Measurements from ENCODE around the gene CPEB2.
"Not testable (repeated sequence)": the region's sequence is repeated elsewhere in the genome, so short reads cannot be mapped to it uniquely, and the experiment has no call there.

Gene CPEB2

DNA sequence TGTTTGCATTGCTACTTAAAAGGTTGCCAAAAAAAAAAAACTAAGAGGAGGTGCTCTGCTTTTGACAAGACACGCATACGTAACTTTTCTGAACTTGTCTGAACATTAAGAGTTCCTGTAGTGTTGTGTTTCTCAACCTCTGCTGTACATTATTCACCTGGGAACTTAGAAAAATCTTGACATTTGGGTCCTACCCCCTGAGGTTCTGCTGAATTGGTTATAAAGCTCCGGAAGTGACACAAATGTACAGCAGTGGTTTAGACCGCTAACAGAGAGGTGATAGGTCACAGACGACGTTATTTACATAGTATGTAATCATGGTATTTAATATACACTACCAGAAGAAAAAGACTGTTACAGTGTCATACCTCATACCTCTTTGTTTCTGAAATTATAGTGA lies 61.1 kb downstream of the CPEB2 start:
- DNase-seq: no peak

GRCh38 chr4:15065516-15065915 lies 63.2 kb downstream of the CPEB2 start:
- no peak for DNase-seq

DNA sequence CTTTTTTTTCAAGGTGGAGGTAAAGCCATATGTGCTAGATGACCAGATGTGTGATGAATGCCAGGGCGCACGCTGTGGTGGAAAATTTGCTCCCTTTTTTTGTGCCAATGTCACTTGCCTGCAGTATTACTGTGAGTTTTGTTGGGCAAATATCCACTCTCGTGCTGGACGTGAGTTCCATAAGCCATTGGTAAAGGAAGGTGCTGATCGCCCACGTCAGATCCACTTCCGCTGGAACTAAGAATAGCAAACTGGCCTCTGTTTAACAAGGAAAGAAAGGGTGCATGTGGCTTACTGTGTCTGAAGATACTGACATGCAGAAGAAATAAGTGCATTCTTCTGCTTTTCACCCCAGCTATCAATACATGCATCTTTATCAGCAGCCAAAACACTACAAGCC lies 63.9 kb downstream of the CPEB2 start:
- DNase-seq: no peak

DNA sequence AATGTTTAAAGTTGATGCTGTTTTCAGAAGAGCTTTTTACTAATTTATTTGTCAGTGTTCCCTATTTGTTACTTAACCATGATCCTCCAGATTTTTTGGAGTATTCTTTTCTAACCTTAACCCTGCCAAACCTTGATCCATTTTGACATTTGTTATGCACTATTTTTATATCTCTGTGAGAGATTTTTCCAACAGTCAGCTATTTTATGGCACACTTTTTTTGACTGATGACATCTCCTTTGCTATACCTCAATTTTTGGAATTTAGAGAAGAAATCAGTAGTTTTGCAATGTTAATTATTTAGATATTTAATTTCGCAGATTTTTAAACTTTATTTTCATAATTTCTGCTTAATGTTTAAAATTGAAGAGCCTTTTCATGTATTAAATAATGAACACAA lies 66.0 kb downstream of the CPEB2 start:
- no peak for DNase-seq

- DNase-seq: no peak
These were observed 73.6 kb downstream of the CPEB2 start for GRCh38 chr4:15075875-15076274.

GRCh38 chr4:15077969-15078368 lies 75.7 kb downstream of the CPEB2 start:
- DNase-seq: no peak

- no peak for DNase-seq
These were observed 76.7 kb downstream of the CPEB2 start for GRCh38 chr4:15078682-15079642.

- DNase-seq: no peak
These were observed 82.5 kb downstream of the CPEB2 start for GRCh38 chr4:15084780-15085179.

GRCh38 chr4:15085762-15086161 lies 83.5 kb downstream of the CPEB2 start:
- DNase-seq: not testable (repeated sequence)

DNA sequence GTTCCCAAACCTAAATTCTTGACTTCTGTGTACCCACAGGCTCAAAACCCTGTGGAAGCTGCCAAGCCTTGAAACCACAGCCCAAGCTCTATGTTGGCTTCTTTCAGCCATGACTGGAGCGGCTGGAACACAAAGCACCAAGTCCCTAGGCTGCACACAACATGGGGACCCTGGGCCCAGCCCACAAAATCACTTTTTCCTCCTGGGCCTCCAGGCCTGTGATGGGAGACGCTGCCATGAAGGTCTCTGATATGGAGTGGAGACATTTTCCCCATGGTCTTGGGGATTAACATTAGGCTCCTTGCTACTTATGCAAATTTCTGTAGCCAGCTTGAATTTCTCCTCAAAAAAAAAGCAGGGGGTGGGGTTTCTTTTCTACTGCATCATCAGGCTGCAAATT lies 84.0 kb downstream of the CPEB2 start:
- DNase-seq: not testable (repeated sequence)

DNA sequence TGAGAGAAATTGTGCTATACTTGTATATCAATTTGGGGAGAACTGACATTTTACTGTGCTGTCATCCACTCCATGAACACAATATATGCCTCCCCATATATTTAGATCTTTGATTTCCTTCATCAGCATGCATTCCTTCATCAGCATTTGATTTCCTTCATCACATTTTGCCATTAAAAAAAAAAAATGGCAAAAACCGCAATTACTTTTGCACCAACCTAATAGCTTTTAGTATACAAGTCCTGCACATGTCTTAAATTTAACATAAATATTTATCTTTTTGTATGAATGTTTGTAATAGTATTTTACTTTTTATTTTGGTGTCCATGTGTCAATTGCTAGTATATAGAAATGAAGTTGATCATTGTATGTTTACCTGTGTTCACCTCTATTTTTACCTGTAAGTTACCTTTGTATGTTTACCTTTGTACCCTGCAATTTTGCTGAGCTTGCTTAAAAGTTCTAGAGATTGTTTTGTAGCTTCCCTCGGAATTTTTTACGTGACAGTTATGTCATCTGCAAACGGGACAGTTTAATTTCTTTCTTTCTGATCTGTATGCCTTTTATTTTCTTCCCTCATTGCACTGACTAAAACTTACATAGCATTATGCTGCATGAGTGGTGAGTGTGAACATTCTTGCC lies 86.2 kb downstream of the CPEB2 start:
- DNase-seq: no peak

DNA sequence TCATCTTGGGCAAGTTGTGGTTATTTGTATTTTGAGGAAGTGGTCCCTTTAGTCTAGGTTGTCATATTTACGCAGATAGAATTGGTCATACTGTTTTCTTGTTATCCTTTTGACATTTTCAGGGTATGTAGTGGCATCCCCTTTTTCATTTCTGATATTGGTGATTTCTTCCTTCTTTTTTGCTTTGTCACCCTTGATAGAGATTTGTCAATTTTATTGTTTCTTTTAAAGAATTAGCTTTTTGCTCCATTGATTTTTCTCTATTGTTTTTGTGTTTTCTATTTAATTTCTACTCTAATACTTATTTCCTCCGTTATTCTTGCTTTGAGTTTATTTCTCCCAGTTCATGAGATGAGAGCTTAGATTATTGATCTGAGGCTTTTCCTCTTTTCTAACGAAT lies 87.7 kb downstream of the CPEB2 start:
- DNase-seq: no peak

DNA sequence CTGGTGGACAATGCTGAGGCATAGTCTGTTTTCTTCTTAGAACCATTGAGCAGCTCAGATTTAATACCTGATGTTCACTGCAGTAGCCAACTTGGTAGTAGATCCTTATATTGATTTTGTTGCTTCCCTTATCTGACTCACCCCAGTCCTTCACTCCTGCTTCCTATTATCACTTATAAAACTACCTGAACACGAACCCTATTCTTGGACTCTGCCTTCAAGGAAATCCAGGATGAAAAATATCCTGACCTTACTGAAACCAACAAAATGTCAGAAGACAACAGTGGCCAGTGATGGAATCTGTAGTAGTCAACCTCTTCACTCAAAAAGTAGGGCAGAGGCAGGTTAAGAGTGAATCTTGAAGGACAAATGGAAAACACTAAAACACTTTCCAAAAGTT lies 98.1 kb downstream of the CPEB2 start:
- no peak for DNase-seq

DNA sequence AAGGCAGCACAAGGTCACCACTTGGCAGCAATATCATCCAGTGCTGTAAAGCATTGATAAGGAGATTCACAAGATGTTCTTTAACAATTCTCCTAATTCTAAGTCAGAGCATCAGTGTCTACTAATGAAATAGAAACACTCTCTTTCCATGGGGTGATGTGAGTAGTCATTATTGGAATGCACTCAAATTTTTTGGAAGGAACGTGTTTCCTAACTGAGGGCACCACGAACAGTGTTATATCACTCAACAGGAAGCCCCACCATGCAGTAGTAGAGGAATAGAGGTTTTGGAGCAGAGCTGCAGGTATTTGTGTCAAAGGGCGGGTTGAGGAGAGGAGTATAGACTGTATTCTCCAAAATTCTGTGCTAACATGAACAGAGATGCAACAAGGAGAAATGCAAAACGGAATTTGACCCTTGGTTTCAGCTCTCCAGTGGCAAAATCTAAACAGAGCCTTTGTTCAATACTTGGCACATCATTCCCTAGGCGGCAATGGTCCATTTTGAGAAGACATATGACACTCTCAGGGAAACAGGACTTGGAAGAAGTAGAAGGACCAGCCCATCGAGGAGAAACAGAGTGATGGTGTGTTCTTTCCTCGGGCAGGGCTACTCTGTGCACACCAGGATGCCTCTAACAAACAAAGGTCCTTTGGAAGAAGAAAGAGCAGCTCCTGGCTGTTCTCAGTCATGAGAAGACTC lies 98.9 kb downstream of the CPEB2 start:
- no peak for DNase-seq

- no peak for DNase-seq
These were observed 102.5 kb downstream of the CPEB2 start for GRCh38 chr4:15104825-15105224.

GRCh38 chr4:15106399-15106798 lies 104.1 kb downstream of the CPEB2 start:
- no peak for DNase-seq

DNA sequence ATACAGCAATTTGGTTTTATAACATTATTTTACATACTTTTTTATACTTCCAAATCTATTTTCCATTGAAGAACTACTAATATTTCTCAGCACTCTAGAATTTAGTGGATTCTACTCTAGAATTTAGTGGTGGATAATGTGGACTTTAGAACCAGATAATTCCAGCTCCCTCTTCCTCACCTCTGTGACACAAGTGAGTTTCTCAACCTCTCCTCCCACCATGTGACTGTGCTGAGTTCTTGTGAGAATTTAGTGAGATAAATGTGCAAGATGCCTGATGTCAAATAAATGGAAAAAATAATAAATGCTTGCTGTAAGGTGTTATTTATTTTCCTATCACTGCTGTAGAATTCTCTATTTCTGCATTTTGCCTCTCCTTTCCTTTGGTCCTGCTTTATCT lies 107.3 kb downstream of the CPEB2 start:
- DNase-seq: no peak

DNA sequence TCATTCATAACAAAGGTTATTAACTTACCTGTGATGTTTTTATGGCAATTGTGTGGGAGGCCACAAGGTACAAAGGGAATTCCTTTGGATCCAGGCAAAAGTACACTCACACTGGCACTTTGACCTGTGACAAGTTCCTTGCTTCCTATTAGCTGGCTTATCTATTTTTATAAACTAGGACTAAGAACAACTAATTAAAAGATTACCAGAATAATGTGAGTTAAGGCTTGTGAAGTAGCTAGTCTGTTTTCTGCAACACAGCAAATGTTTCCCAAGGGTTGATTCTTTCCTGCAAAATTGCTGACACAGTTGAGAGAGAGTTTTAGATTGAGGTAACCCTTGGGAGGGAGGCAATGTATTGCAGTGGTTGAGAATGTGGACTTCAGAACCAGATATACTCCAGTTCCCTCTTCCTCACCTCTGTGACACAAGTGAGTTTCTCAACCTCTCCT lies 107.9 kb downstream of the CPEB2 start:
- no peak for DNase-seq

- DNase-seq: no peak
These were observed 114.3 kb downstream of the CPEB2 start for GRCh38 chr4:15116509-15117079.

- DNase-seq: no peak
These were observed 115.1 kb downstream of the CPEB2 start for GRCh38 chr4:15117270-15117946.

GRCh38 chr4:15118292-15118691 lies 116.0 kb downstream of the CPEB2 start:
- DNase-seq: no peak
